WTC11 (cell line): ENCODE results near the gene P3H4. TPM values are rescaled to one million over a fixed set of nuclear protein-coding genes. Genes with fewer than 3 reads are reported as not detected.

Source experiments
- ATAC-seq: fragments of 200-7000 bp; cut with Tn5 transposase; 2 replicates; pipeline ENCODE4 v1.10.0; 2021; ENCODE audit warnings: mild to moderate bottlenecking, moderate library complexity
- CTCF ChIA-PET: fragments of 300-600 bp; sonication (Branson Sonifier 250); formaldehyde crosslinking; loops from one replicate; lab custom pipeline; 2021; ENCODE audit warnings: antibody characterized with exemption; lab: Charles Lee
- POLR2A ChIA-PET: fragments of 350-600 bp; sonication (Branson Sonifier 250); formaldehyde crosslinking; loops from one replicate; lab custom pipeline; 2021; ENCODE audit warnings: antibody characterized with exemption; lab: Charles Lee
- DNase-seq: peaks from one replicate; pipeline ENCODE4 v3.0.0; 2021; ENCODE audit warnings: low spot score
- H3K27ac Mint-ChIP-seq: 2 replicates; pipeline ENCODE4 v1.8.0; 2021; ENCODE audit warnings: mixed read lengths
- H3K27me3 Mint-ChIP-seq: 2 replicates; pipeline ENCODE4 v1.8.0; 2021; ENCODE audit warnings: low read depth, mild to moderate bottlenecking, moderate library complexity, mixed read lengths
- H3K36me3 Mint-ChIP-seq: 2 replicates; pipeline ENCODE4 v1.8.0; 2021; ENCODE audit warnings: mixed read lengths
- H3K4me1 Mint-ChIP-seq: 2 replicates; pipeline ENCODE4 v1.8.0; 2022; ENCODE audit warnings: mixed read lengths
- H3K4me3 Mint-ChIP-seq: 2 replicates; pipeline ENCODE4 v1.8.0; 2021; ENCODE audit warnings: mild to moderate bottlenecking, moderate library complexity, mixed read lengths
- H3K9me3 Mint-ChIP-seq: 2 replicates; pipeline ENCODE4 v1.8.0; 2021; ENCODE audit warnings: mixed read lengths
- CDX4 ChIP-seq: fragments of 250-450 bp; sonication (Bioruptor Pico); IDR thresholded peaks from 2 replicates; pipeline ENCODE4 v1.9.0; 2021; ENCODE audit warnings: moderate library complexity, mild to moderate bottlenecking, inconsistent platforms, borderline replicate concordance
- ERG ChIP-seq: fragments of 250-450 bp; sonication (Bioruptor Pico); IDR thresholded peaks from 2 replicates; pipeline ENCODE4 v1.8.0; 2021; ENCODE audit warnings: mild to moderate bottlenecking
- FOXJ3 ChIP-seq: sonication (generic); formaldehyde crosslinking; IDR thresholded peaks from 2 replicates; pipeline ENCODE4 v1.9.0; 2021; ENCODE audit warnings: missing genetic modification reagents, mild to moderate bottlenecking, borderline replicate concordance
- FOXP4 ChIP-seq: sonication (generic); formaldehyde crosslinking; IDR thresholded peaks from 2 replicates; pipeline ENCODE4 v1.8.0; 2022; ENCODE audit warnings: mild to moderate bottlenecking, missing genetic modification reagents
- GABPB1 ChIP-seq: sonication (generic); formaldehyde crosslinking; IDR thresholded peaks from 2 replicates; pipeline ENCODE4 v1.8.1; 2023; ENCODE audit warnings: mild to moderate bottlenecking, missing genetic modification reagents
- HMGXB4 ChIP-seq: sonication (generic); formaldehyde crosslinking; IDR thresholded peaks from 2 replicates; pipeline ENCODE4 v1.8.1; 2023; ENCODE audit warnings: mild to moderate bottlenecking, moderate library complexity, missing genetic modification reagents
- ZNF317 ChIP-seq: sonication (generic); formaldehyde crosslinking; IDR thresholded peaks from 2 replicates; pipeline ENCODE4 v1.8.1; 2023; ENCODE audit warnings: low read depth, mild to moderate bottlenecking, moderate library complexity, missing genetic modification reagents, borderline replicate concordance
- ZNF532 ChIP-seq: fragments of 250-450 bp; sonication (Bioruptor Pico); IDR thresholded peaks from 2 replicates; pipeline ENCODE4 v1.9.0; 2021; ENCODE audit warnings: mild to moderate bottlenecking, borderline replicate concordance
- total RNA-seq: library from RNA; stranded (reverse); gene quantifications from 3 replicates; pipeline ENCODE4 v1.2.3, GENCODE V29; 2021

The P3H4 gene
- total RNA-seq, 1 experiment from 2014 or later: 32.1 TPM

GRCh38 chr17:41773731-41774193, 38.0 kb downstream of the P3H4 start:
- H3K36me3 Mint-ChIP-seq: peaks cover 16% of the 10 kb centered on the region
- CTCF ChIA-PET: interaction anchor here (0.6 to 7.1 kb wide), 9 partner anchors 8 to 327 kb away, joined by 3 to 135 read pairs (median 6); partner anchors contain the start of genes JUP and P3H4
- ATAC-seq (no peak), DNase-seq (no peak)
- peaks cover 62% of the 10 kb centered on the region for H3K4me1 Mint-ChIP-seq
- H3K27me3 Mint-ChIP-seq: no peaks in the 10 kb centered on the region
- no peak overlapping the region for H3K4me3 Mint-ChIP-seq
- TF ChIP-seq FOXJ3 (CRISPR knock-in tag) (no peak), HMGXB4 (CRISPR knock-in tag) (no peak), ZNF317 (CRISPR knock-in tag) (no peak), FOXP4 (CRISPR knock-in tag) (no peak)
- POLR2A ChIA-PET: interaction anchor here (1.1 to 2.9 kb wide), 4 partner anchors 8 to 92 kb away, joined by 3 to 37 read pairs (median 6); partner anchors contain the start of genes JUP and KLHL11
- peak overlapping the region; percentile 78 for H3K27ac Mint-ChIP-seq
- H3K9me3 Mint-ChIP-seq: no peaks in the 10 kb centered on the region

- TF ChIP-seq ERG (CRISPR knock-in tag): no peak
- ChIA-PET POLR2A (interaction anchor here (1.1 to 2.9 kb wide), 4 partner anchors 9 to 92 kb away, joined by 3 to 37 read pairs (median 6); partner anchors contain the start of genes JUP and KLHL11), CTCF (interaction anchor here (0.7 to 7.1 kb wide), 8 partner anchors 9 to 328 kb away, joined by 3 to 135 read pairs (median 6); partner anchors contain the start of genes JUP and P3H4)
- Mint-ChIP-seq H3K9me3 (no peaks in the 10 kb centered on the region), H3K4me1 (peaks cover 62% of the 10 kb centered on the region), H3K27me3 (no peaks in the 10 kb centered on the region), H3K36me3 (peaks cover 19% of the 10 kb centered on the region), H3K4me3 (no peak overlapping the region), H3K27ac (peak overlapping the region; percentile 89; the same call in 1 of the 2 replicates)
- DNase-seq (peak; percentile 41), ATAC-seq (peak; percentile 19)
Measured at GRCh38 chr17:41773190-41773588, 38.6 kb downstream of the P3H4 start.

- peaks cover 22% of the 10 kb centered on the region for H3K36me3 Mint-ChIP-seq
- no peaks in the 10 kb centered on the region for H3K27me3 Mint-ChIP-seq
- no peaks in the 10 kb centered on the region for H3K9me3 Mint-ChIP-seq
- DNase-seq (no peak), ATAC-seq (no peak)
- POLR2A ChIA-PET: interaction anchor here (1.2 to 2.9 kb wide), 3 partner anchors 9 to 13 kb away, joined by 3 to 37 read pairs (median 5); partner anchors contain the start of gene JUP
- peak overlapping the region; percentile 30; the same call in 1 of the 2 replicates for H3K4me3 Mint-ChIP-seq
- TF ChIP-seq FOXJ3 (CRISPR knock-in tag): no peak
- TF ChIP-seq GABPB1 (CRISPR knock-in tag): peak; percentile 21; the same call in 1 of the 2 replicates
- TF ChIP-seq ZNF532: no peak
- TF ChIP-seq CDX4 (CRISPR knock-in tag): no peak
- peaks cover 58% of the 10 kb centered on the region for H3K4me1 Mint-ChIP-seq
- CTCF ChIA-PET: interaction anchor here (1.3 to 7.1 kb wide), 4 partner anchors 9 to 39 kb away, joined by 4 to 135 read pairs (median 21); partner anchors contain the start of genes JUP and P3H4
- H3K27ac Mint-ChIP-seq: peak overlapping the region; percentile 89
Measured at GRCh38 chr17:41772586-41773189, 39.1 kb downstream of the P3H4 start.
